HEK293 (cell line): ENCODE results near the gene MS4A6A.

Experiments used
- CTCF ChIA-PET: fragments of 350-600 bp; formaldehyde crosslinking; extraction: SDS; loops from one replicate; lab custom pipeline; 2021; ENCODE audit warnings: antibody characterized with exemption; lab: Yijun Ruan, JAX
- POLR2A ChIA-PET: fragments of 300-600 bp; formaldehyde crosslinking; extraction: SDS; loops from one replicate; lab custom pipeline; 2020; ENCODE audit warnings: antibody characterized with exemption, inconsistent platforms; lab: Yijun Ruan, JAX
- H3K27ac ChIP-seq: fragments of 200-500 bp; sonication (Bioruptor generic); 2 replicates; pipeline ENCODE4 v1.5.1; 2014; ENCODE audit warnings: low read depth, low read length, control low read depth, inconsistent platforms; ENCODE audit errors: extremely low read depth
- H3K36me3 ChIP-seq, 2 experiments: fragments of 200-500 bp in 1 of 2; sonication (Bioruptor generic) in 1 of 2; 1 replicate in 1 of 2; 2 replicates in 1 of 2; pipeline ENCODE4 v1.5.1; 2014 to 2017; ENCODE audit warnings: inconsistent platforms in 2 of 2, low read length in 2 of 2; ENCODE audit not compliant: control insufficient read depth in 2 of 2, insufficient read depth in 1 of 2
- H3K4me1 ChIP-seq: fragments of 200-500 bp; sonication (Bioruptor generic); 2 replicates; pipeline ENCODE4 v1.5.1; 2014; ENCODE audit warnings: mild to moderate bottlenecking, low read length, inconsistent platforms; ENCODE audit not compliant: control insufficient read depth, insufficient read depth
- H3K4me3 ChIP-seq: 2 replicates; pipeline ENCODE4 v1.5.1; 2011; ENCODE audit warnings: low read depth, mild to moderate bottlenecking, control low read depth, low read length, moderate library complexity
- H3K9me3 ChIP-seq: fragments of 200-500 bp; sonication (Bioruptor generic); 2 replicates; pipeline ENCODE4 v1.5.1; 2014; ENCODE audit warnings: low read depth, low read length, inconsistent platforms; ENCODE audit not compliant: control insufficient read depth, insufficient read depth
- FEZF1 ChIP-seq: fragments of 450-650 bp; formaldehyde crosslinking; IDR thresholded peaks from 2 replicates; pipeline ENCODE4 v1.5.1; 2016; ENCODE audit warnings: missing biosample characterization, missing genetic modification characterization
- KLF1 ChIP-seq: fragments of 450-650 bp; formaldehyde crosslinking; IDR thresholded peaks from 2 replicates; pipeline ENCODE4 v1.5.1; 2016; ENCODE audit warnings: missing biosample characterization, missing genetic modification characterization
- OVOL3 ChIP-seq: fragments of 450-650 bp; formaldehyde crosslinking; IDR thresholded peaks from 2 replicates; pipeline ENCODE4 v1.5.1; 2016; ENCODE audit warnings: missing biosample characterization, missing genetic modification characterization
- PRDM1 ChIP-seq: fragments of 450-650 bp; formaldehyde crosslinking; IDR thresholded peaks from 2 replicates; pipeline ENCODE4; 2016; ENCODE audit warnings: missing biosample characterization, missing genetic modification characterization
- TRIM28 ChIP-seq: IDR thresholded peaks from 2 replicates; pipeline ENCODE4 v1.6.1; 2011; ENCODE audit warnings: low read length, control low read depth, borderline replicate concordance
- ZBTB8A ChIP-seq: fragments of 450-650 bp; formaldehyde crosslinking; IDR thresholded peaks from 2 replicates; pipeline ENCODE4 v1.5.1; 2016; ENCODE audit warnings: missing biosample characterization, missing genetic modification characterization
- ZFP41 ChIP-seq: fragments of 450-650 bp; formaldehyde crosslinking; IDR thresholded peaks from 2 replicates; pipeline ENCODE4 v1.5.1; 2016; ENCODE audit warnings: missing biosample characterization, missing genetic modification characterization, borderline replicate concordance
- ZNF121 ChIP-seq: fragments of 450-650 bp; formaldehyde crosslinking; IDR thresholded peaks from 2 replicates; pipeline ENCODE4 v1.5.1; 2016; ENCODE audit warnings: missing biosample characterization, missing genetic modification characterization
- ZNF155 ChIP-seq: fragments of 450-650 bp; formaldehyde crosslinking; IDR thresholded peaks from 2 replicates; pipeline ENCODE4 v1.5.1; 2016; ENCODE audit warnings: missing biosample characterization, missing genetic modification characterization
- ZNF184 ChIP-seq: fragments of 450-650 bp; IDR thresholded peaks from 2 replicates; pipeline ENCODE4 v1.5.1; 2018; ENCODE audit warnings: missing biosample characterization, mild to moderate bottlenecking, missing genetic modification characterization
- ZNF311 ChIP-seq: fragments of 450-650 bp; formaldehyde crosslinking; IDR thresholded peaks from 2 replicates; pipeline ENCODE4 v1.5.1; 2017; ENCODE audit warnings: missing biosample characterization, missing genetic modification characterization, borderline replicate concordance
- ZNF510 ChIP-seq: fragments of 450-650 bp; formaldehyde crosslinking; IDR thresholded peaks from 2 replicates; pipeline ENCODE4 v1.5.1; 2018; ENCODE audit warnings: mild to moderate bottlenecking, missing genetic modification characterization, missing biosample characterization; ENCODE audit not compliant: insufficient replicate concordance
- ZNF561 ChIP-seq: fragments of 450-650 bp; IDR thresholded peaks from 2 replicates; pipeline ENCODE4 v1.5.1; 2018; ENCODE audit warnings: missing biosample characterization, missing genetic modification characterization, borderline replicate concordance
- ZNF677 ChIP-seq: fragments of 450-650 bp; IDR thresholded peaks from 2 replicates; pipeline ENCODE4 v1.5.0; 2018; ENCODE audit warnings: missing biosample characterization, mild to moderate bottlenecking, missing genetic modification characterization, moderate library complexity
- ZNF747 ChIP-seq: fragments of 450-650 bp; formaldehyde crosslinking; IDR thresholded peaks from 2 replicates; pipeline ENCODE4 v1.5.1; 2016; ENCODE audit warnings: missing biosample characterization, missing genetic modification characterization
- ZSCAN23 ChIP-seq: fragments of 450-650 bp; formaldehyde crosslinking; IDR thresholded peaks from 2 replicates; pipeline ENCODE4 v1.5.1; 2016; ENCODE audit warnings: missing biosample characterization, missing genetic modification characterization
- TF ChIP-seq, protein P1 (sequence below): fragments of 450-650 bp; formaldehyde crosslinking; IDR thresholded peaks from 2 replicates; pipeline ENCODE4 v1.5.1; 2016; ENCODE audit warnings: missing biosample characterization, missing genetic modification characterization
- TF ChIP-seq, protein P2 (sequence below): fragments of 450-650 bp; formaldehyde crosslinking; IDR thresholded peaks from 2 replicates; pipeline ENCODE4 v1.5.1; 2017; ENCODE audit warnings: missing biosample characterization, missing genetic modification characterization
- TF ChIP-seq, protein P3 (sequence below): fragments of 450-650 bp; formaldehyde crosslinking; IDR thresholded peaks from 2 replicates; pipeline ENCODE4 v1.5.0; 2017; ENCODE audit warnings: missing biosample characterization, missing genetic modification characterization, borderline replicate concordance
- TF ChIP-seq, protein P4 (sequence below): fragments of 450-650 bp; formaldehyde crosslinking; IDR thresholded peaks from 2 replicates; pipeline ENCODE4 v1.5.1; 2016; ENCODE audit warnings: missing biosample characterization, missing genetic modification characterization
- TF ChIP-seq, protein P5 (sequence below): fragments of 450-650 bp; formaldehyde crosslinking; IDR thresholded peaks from 2 replicates; pipeline ENCODE4 v1.5.1; 2017; ENCODE audit warnings: missing biosample characterization, mild to moderate bottlenecking, missing genetic modification characterization, moderate library complexity

Gene MS4A6A

DNA sequence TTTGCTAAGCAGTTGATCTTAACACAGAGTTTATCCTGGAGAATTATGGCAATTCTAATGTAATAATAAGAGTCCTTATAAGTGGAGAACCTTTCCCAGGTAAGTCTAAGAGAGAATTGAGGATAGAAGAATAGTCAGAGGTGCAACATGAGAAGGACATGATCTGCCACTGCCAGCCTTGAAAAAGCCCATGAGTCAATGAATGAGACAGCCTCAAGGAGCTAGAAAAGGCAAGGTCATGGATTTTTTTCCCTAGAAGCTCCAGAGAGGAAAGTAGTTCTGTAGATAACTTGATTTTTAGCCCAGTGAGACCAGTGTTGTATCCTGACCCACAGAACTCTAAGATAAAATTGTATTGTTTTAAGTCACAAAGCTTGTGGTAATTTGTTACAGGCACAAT is 16.9 kb downstream of the MS4A6A start:
- no peak overlapping the region for H3K4me3 ChIP-seq

DNA sequence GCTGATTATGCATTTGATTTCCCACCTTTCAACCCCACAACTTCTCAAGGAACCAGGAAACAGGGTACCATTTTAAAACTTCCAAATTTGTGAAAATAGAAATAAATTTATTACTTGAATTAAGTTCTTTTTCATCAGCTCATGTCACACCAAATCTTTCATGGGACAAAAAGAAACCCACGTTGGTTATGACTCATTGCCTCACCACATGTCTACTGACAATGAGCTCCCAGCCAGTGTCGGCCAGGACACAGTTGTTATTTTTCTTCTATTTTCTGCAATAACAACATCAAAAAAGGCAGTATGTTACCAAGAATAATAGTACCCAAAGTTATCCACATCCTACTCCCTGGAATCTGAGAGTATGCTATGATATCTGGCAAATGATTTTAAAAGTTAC is 17.3 kb downstream of the MS4A6A start:
- TF ChIP-seq, protein P1, sequence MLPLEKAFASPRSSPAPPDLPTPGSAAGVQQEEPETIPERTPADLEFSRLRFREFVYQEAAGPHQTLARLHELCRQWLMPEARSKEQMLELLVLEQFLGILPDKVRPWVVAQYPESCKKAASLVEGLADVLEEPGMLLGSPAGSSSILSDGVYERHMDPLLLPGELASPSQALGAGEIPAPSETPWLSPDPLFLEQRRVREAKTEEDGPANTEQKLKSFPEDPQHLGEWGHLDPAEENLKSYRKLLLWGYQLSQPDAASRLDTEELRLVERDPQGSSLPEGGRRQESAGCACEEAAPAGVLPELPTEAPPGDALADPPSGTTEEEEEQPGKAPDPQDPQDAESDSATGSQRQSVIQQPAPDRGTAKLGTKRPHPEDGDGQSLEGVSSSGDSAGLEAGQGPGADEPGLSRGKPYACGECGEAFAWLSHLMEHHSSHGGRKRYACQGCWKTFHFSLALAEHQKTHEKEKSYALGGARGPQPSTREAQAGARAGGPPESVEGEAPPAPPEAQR = no peak
- TF ChIP-seq TRIM28 (no peak), PRDM1 (tag by site-specific recombination) (no peak), FEZF1 (tag by site-specific recombination) (no peak), OVOL3 (tag by site-specific recombination) (no peak), ZNF311 (no peak), ZNF121 (tag by site-specific recombination) (no peak), ZFP41 (tag by site-specific recombination) (no peak)
- TF ChIP-seq, protein P2, sequence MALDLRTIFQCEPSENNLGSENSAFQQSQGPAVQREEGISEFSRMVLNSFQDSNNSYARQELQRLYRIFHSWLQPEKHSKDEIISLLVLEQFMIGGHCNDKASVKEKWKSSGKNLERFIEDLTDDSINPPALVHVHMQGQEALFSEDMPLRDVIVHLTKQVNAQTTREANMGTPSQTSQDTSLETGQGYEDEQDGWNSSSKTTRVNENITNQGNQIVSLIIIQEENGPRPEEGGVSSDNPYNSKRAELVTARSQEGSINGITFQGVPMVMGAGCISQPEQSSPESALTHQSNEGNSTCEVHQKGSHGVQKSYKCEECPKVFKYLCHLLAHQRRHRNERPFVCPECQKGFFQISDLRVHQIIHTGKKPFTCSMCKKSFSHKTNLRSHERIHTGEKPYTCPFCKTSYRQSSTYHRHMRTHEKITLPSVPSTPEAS (tag by site-specific recombination) = no peak
- TF ChIP-seq, protein P3, sequence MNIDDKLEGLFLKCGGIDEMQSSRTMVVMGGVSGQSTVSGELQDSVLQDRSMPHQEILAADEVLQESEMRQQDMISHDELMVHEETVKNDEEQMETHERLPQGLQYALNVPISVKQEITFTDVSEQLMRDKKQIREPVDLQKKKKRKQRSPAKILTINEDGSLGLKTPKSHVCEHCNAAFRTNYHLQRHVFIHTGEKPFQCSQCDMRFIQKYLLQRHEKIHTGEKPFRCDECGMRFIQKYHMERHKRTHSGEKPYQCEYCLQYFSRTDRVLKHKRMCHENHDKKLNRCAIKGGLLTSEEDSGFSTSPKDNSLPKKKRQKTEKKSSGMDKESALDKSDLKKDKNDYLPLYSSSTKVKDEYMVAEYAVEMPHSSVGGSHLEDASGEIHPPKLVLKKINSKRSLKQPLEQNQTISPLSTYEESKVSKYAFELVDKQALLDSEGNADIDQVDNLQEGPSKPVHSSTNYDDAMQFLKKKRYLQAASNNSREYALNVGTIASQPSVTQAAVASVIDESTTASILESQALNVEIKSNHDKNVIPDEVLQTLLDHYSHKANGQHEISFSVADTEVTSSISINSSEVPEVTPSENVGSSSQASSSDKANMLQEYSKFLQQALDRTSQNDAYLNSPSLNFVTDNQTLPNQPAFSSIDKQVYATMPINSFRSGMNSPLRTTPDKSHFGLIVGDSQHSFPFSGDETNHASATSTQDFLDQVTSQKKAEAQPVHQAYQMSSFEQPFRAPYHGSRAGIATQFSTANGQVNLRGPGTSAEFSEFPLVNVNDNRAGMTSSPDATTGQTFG (tag by site-specific recombination) = no peak
- CTCF ChIA-PET = interaction anchor here (0.6 kb wide), 1 partner anchor 610 kb away, joined by 4 read pairs; no protein-coding TSS in a partner anchor
- Histone ChIP-seq H3K9me3 (no peaks in the 10 kb centered on the region), H3K4me1 (no peaks in the 10 kb centered on the region), H3K36me3 (no peaks in the 10 kb centered on the region), H3K4me3 (no peak overlapping the region), H3K27ac (no peak overlapping the region)
- POLR2A ChIA-PET = no interaction called here

More for the DNA sequence above, 16.9 kb downstream of the MS4A6A start:
- no peaks in the 10 kb centered on the region for H3K4me1 ChIP-seq
- H3K9me3 ChIP-seq = no peaks in the 10 kb centered on the region
- H3K36me3 ChIP-seq = no peaks in the 10 kb centered on the region
- ChIA-PET POLR2A (no interaction called here), CTCF (no interaction called here)
- H3K27ac ChIP-seq = no peak overlapping the region
- no peak for TF ChIP-seq ZNF155 (tag by site-specific recombination)
- TF ChIP-seq ZNF510 (tag by site-specific recombination) = no peak
- TF ChIP-seq, protein P2 (tag by site-specific recombination) = no peak

DNA sequence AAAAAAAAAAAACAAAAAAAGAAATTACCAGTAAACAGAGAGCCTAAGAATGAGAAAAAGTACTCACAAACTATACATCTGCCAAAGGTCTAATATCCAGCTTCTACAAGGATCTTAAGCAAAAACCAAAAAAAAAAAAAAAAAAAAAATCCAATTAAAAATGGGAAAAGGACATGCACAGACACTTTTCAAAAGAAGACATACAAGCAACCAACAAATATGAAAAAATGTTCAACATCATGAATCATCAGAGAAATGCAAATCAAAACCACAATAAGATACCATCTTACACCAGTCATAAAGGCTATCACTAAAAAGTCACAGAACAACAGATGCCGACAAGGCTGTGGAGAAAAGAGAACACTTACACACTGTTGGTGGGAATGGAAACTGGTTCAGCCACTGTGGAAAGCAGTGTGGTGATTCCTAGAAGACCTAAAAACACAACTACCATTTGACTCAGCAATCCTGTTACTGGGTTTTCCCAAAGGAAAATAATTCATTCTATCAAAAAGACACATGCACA is 18.3 kb downstream of the MS4A6A start:
- no peak overlapping the region for H3K27ac ChIP-seq
- POLR2A ChIA-PET = no interaction called here
- no peaks in the 10 kb centered on the region for H3K9me3 ChIP-seq
- CTCF ChIA-PET = no interaction called here
- no peaks in the 10 kb centered on the region for H3K36me3 ChIP-seq
- no peaks in the 10 kb centered on the region for H3K4me1 ChIP-seq
- H3K4me3 ChIP-seq = no peak overlapping the region
- TF ChIP-seq ZNF184 (tag by site-specific recombination) (no peak), ZSCAN23 (tag by site-specific recombination) (no peak), ZNF677 (tag by site-specific recombination) (no peak), KLF1 (tag by site-specific recombination) (no peak), ZNF747 (tag by site-specific recombination) (no peak), ZNF561 (no peak), ZBTB8A (tag by site-specific recombination) (no peak)
- TF ChIP-seq, protein P4, sequence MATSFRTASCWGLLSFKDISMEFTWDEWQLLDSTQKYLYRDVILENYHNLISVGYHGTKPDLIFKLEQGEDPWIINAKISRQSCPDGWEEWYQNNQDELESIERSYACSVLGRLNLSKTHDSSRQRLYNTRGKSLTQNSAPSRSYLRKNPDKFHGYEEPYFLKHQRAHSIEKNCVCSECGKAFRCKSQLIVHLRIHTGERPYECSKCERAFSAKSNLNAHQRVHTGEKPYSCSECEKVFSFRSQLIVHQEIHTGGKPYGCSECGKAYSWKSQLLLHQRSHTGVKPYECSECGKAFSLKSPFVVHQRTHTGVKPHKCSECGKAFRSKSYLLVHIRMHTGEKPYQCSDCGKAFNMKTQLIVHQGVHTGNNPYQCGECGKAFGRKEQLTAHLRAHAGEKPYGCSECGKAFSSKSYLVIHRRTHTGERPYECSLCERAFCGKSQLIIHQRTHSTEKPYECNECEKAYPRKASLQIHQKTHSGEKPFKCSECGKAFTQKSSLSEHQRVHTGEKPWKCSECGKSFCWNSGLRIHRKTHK (tag by site-specific recombination) = no peak
- TF ChIP-seq, protein P5, sequence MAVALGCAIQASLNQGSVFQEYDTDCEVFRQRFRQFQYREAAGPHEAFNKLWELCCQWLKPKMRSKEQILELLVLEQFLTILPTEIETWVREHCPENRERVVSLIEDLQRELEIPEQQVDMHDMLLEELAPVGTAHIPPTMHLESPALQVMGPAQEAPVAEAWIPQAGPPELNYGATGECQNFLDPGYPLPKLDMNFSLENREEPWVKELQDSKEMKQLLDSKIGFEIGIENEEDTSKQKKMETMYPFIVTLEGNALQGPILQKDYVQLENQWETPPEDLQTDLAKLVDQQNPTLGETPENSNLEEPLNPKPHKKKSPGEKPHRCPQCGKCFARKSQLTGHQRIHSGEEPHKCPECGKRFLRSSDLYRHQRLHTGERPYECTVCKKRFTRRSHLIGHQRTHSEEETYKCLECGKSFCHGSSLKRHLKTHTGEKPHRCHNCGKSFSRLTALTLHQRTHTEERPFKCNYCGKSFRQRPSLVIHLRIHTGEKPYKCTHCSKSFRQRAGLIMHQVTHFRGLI (tag by site-specific recombination) = no peak
- TF ChIP-seq, protein P1 = no peak
